T-cell (primary cell): Measurements from ENCODE around the gene DNAI2. TPM values are rescaled to one million over a fixed set of nuclear protein-coding genes. Genes with fewer than 3 reads are reported as not detected.

Experiments
- ATAC-seq, 4 experiments: fragments of 200-7000 bp in 3 of 4; fragments of 150-1000 bp in 1 of 4; cut with Tn5 transposase; replicated peaks in 1 of 4; 1 replicate in 3 of 4; 2 replicates in 1 of 4; pipeline ENCODE4 v1.10.0; 2021; ENCODE audit warnings: moderate library complexity in 3 of 4, mild to moderate bottlenecking in 2 of 4, moderate number of reproducible peaks in 1 of 4
- CTCF ChIA-PET, 2 donors: fragments of 300-600 bp; sonication (Branson Sonifier 250); formaldehyde crosslinking; loops; one replicate each; lab custom pipeline; 2022; ENCODE audit warnings: antibody characterized with exemption in 2 of 2; lab: Charles Lee
- POLR2A ChIA-PET, 2 donors: fragments of 300-600 bp; sonication (Branson Sonifier 250); formaldehyde crosslinking; loops; one replicate each; lab custom pipeline; 2022; ENCODE audit warnings: antibody characterized with exemption in 2 of 2; lab: Charles Lee
- DNase-seq, 35 experiments: peaks; one replicate each; pipeline versions ENCODE4 v3.0.0 to v3.0.0-alpha.2; 2013 to 2023
- H3K27ac ChIP-seq: one replicate; pipeline ENCODE4 v1.5.1; 2013; ENCODE audit warnings: low read length
- H3K27me3 ChIP-seq, 2 experiments: replicated peaks in 1 of 2; 1 replicate in 1 of 2; 2 replicates in 1 of 2; pipeline versions ENCODE4 v1.6.1 to v1.7.0; 2013; ENCODE audit warnings: low read length in 1 of 2, mixed read lengths in 1 of 2; ENCODE audit not compliant: control insufficient read depth in 2 of 2, insufficient read depth in 2 of 2; ENCODE audit errors: extremely low read depth in 1 of 2
- H3K36me3 ChIP-seq, 2 donors: 1 replicate in 1 of 2; 2 replicates in 1 of 2; pipeline versions ENCODE4 v1.6.1 to v1.7.0; 2013; ENCODE audit warnings: low read length in 1 of 2; ENCODE audit not compliant: control insufficient read depth in 2 of 2, insufficient read depth in 1 of 2; ENCODE audit errors: extremely low read depth in 1 of 2
- H3K4me1 ChIP-seq, 2 experiments: 1 replicate in 1 of 2; 2 replicates in 1 of 2; pipeline versions ENCODE4 v1.6.1 to v1.7.0; 2013; ENCODE audit warnings: low read length in 2 of 2, mixed read lengths in 1 of 2; ENCODE audit not compliant: insufficient read depth in 2 of 2, control insufficient read depth in 1 of 2; ENCODE audit errors: extremely low read depth in 1 of 2
- H3K4me3 ChIP-seq, 2 donors: 1 replicate in 1 of 2; 2 replicates in 1 of 2; pipeline versions ENCODE4 v1.5.1 to v1.7.0; 2013; ENCODE audit warnings: mild to moderate bottlenecking in 2 of 2, low read length in 1 of 2, moderate library complexity in 1 of 2; ENCODE audit not compliant: control insufficient read depth in 1 of 2; ENCODE audit errors: extremely low read depth in 1 of 2
- H3K9me3 ChIP-seq: 2 replicates; pipeline ENCODE4 v1.7.0; 2013
- H3K27ac Mint-ChIP-seq, 2 donors: one replicate each; pipeline ENCODE4 v1.8.0; 2020 to 2021; ENCODE audit warnings: mild to moderate bottlenecking in 2 of 2, mixed read lengths in 2 of 2
- H3K27me3 Mint-ChIP-seq, 2 donors: one replicate each; pipeline ENCODE4 v1.8.0; 2021 to 2022; ENCODE audit warnings: mixed read lengths in 2 of 2
- H3K36me3 Mint-ChIP-seq: one replicate; pipeline ENCODE4 v1.8.0; 2021; ENCODE audit warnings: mixed read lengths
- H3K4me1 Mint-ChIP-seq, 3 donors: one replicate each; pipeline ENCODE4 v1.8.0; 2020 to 2022; ENCODE audit warnings: mixed read lengths in 3 of 3, mild to moderate bottlenecking in 1 of 3
- H3K4me3 Mint-ChIP-seq, 3 donors: one replicate each; pipeline ENCODE4 v1.8.0; 2020 to 2022; ENCODE audit warnings: mild to moderate bottlenecking in 3 of 3, mixed read lengths in 3 of 3, moderate library complexity in 3 of 3
- H3K9me3 Mint-ChIP-seq, 3 donors: one replicate each; pipeline ENCODE4 v1.8.0; 2020 to 2022; ENCODE audit warnings: mixed read lengths in 3 of 3
- WGBS: methylation state at CpG from one replicate; pipeline ENCODE4 v1.1.5; 2013; ENCODE audit warnings: missing lambda C conversion rate; ENCODE audit not compliant: insufficient coverage; 5-methylcytosine and 5-hydroxymethylcytosine counted together
- total RNA-seq, 35 experiments: library from RNA in 6 of 35; stranded (reverse) in 6 of 35; fragments of 120-200 nt in 1 of 35; gene quantifications; one replicate each; pipeline versions ENCODE4 v1.2.1 to v1.2.4 and lab custom pipeline; 2013 to 2026

The DNAI2 gene
- total RNA-seq, 5 donors from 2014 or later (not counting 1 experiment from before 2014, with no cell fraction given): 0.80 to 5.3 (median 1.7) TPM

- no peaks in the 10 kb centered on the region for H3K9me3 Mint-ChIP-seq
- H3K27ac Mint-ChIP-seq: no peak overlapping the region
- Histone ChIP-seq H3K36me3 (peaks cover 0 to 7% of the 10 kb centered on the region in 2 donors), H3K27me3 (no peaks in the 10 kb centered on the region), H3K4me3 (no peak overlapping the region), H3K9me3 (no peaks in the 10 kb centered on the region), H3K4me1 (no peaks in the 10 kb centered on the region), H3K27ac (no peak overlapping the region)
- peaks cover 0 to 2% (median 0%) of the 10 kb centered on the region in 3 donors for H3K4me1 Mint-ChIP-seq
- peaks cover 13% of the 10 kb centered on the region for H3K36me3 Mint-ChIP-seq
- WGBS: 97% methylated on average over 6 of the region's 8 CpGs
- H3K4me3 Mint-ChIP-seq: no peak overlapping the region
- H3K27me3 Mint-ChIP-seq: no peaks in the 10 kb centered on the region
- DNase-seq (no peak), ATAC-seq (no peak)
- ChIA-PET CTCF (no interaction called here), POLR2A (no interaction called here)
These were observed 23.0 kb upstream of the DNAI2 start for GRCh38 chr17:74251051-74251450.

- ChIA-PET POLR2A (no interaction called here), CTCF (no interaction called here)
- Histone ChIP-seq H3K27ac (no peak overlapping the region), H3K36me3 (peaks cover 0 to 11% of the 10 kb centered on the region in 2 donors), H3K9me3 (no peaks in the 10 kb centered on the region), H3K4me1 (no peaks in the 10 kb centered on the region), H3K4me3 (no peak overlapping the region), H3K27me3 (no peaks in the 10 kb centered on the region)
- Mint-ChIP-seq H3K4me1 (peaks cover 0 to 2% (median 0%) of the 10 kb centered on the region in 3 donors), H3K36me3 (peaks cover 10% of the 10 kb centered on the region), H3K27ac (no peak overlapping the region), H3K9me3 (no peaks in the 10 kb centered on the region), H3K27me3 (no peaks in the 10 kb centered on the region), H3K4me3 (no peak overlapping the region)
- ATAC-seq: no peak
- no peak for DNase-seq
- over 99% methylated on average over 6 of the region's 6 CpGs for WGBS
These were observed 22.5 kb upstream of the DNAI2 start for GRCh38 chr17:74251569-74251968.

GRCh38 chr17:74252211-74252610, 21.8 kb upstream of the DNAI2 start:
- H3K4me3 Mint-ChIP-seq: no peak overlapping the region
- no peaks in the 10 kb centered on the region for H3K27me3 Mint-ChIP-seq
- no peak overlapping the region for H3K4me3 ChIP-seq
- H3K4me1 Mint-ChIP-seq: peaks cover 0 to 2% (median 0%) of the 10 kb centered on the region in 3 donors
- no peak overlapping the region for H3K27ac Mint-ChIP-seq
- no peaks in the 10 kb centered on the region for H3K9me3 Mint-ChIP-seq
- H3K9me3 ChIP-seq: no peaks in the 10 kb centered on the region
- H3K36me3 ChIP-seq: peaks cover 0 to 11% of the 10 kb centered on the region in 2 donors
- WGBS: 87% methylated on average over 3 of the region's 8 CpGs
- H3K27ac ChIP-seq: no peak overlapping the region
- ChIA-PET CTCF (no interaction called here), POLR2A (no interaction called here)
- ATAC-seq: no peak
- no peaks in the 10 kb centered on the region for H3K27me3 ChIP-seq
- peaks cover 9% of the 10 kb centered on the region for H3K36me3 Mint-ChIP-seq
- H3K4me1 ChIP-seq: no peaks in the 10 kb centered on the region
- no peak for DNase-seq

- ATAC-seq (no peak), DNase-seq (no peak)
- Histone ChIP-seq H3K27me3 (no peaks in the 10 kb centered on the region), H3K4me3 (no peak overlapping the region), H3K4me1 (no peaks in the 10 kb centered on the region), H3K27ac (no peak overlapping the region), H3K9me3 (no peaks in the 10 kb centered on the region), H3K36me3 (peaks cover 0 to 11% of the 10 kb centered on the region in 2 donors)
- ChIA-PET POLR2A (no interaction called here), CTCF (no interaction called here)
- H3K9me3 Mint-ChIP-seq: no peaks in the 10 kb centered on the region
- no peak overlapping the region for H3K27ac Mint-ChIP-seq
- no peaks in the 10 kb centered on the region for H3K27me3 Mint-ChIP-seq
- 85% methylated on average over 10 of the region's 13 CpGs for WGBS
- H3K36me3 Mint-ChIP-seq: peaks cover 9% of the 10 kb centered on the region
- peaks cover 0 to 2% (median 0%) of the 10 kb centered on the region in 3 donors for H3K4me1 Mint-ChIP-seq
- H3K4me3 Mint-ChIP-seq: no peak overlapping the region
These were observed 21.0 kb upstream of the DNAI2 start for GRCh38 chr17:74253036-74253435.

- Histone ChIP-seq H3K9me3 (no peaks in the 10 kb centered on the region), H3K27ac (no peak overlapping the region), H3K4me1 (no peaks in the 10 kb centered on the region), H3K27me3 (no peaks in the 10 kb centered on the region), H3K36me3 (peaks cover 0 to 13% of the 10 kb centered on the region in 2 donors), H3K4me3 (no peak overlapping the region)
- no peaks in the 10 kb centered on the region for H3K4me1 Mint-ChIP-seq
- POLR2A ChIA-PET: no interaction called here
- ATAC-seq (no peak), DNase-seq (no peak)
- no peaks in the 10 kb centered on the region for H3K27me3 Mint-ChIP-seq
- CTCF ChIA-PET: no interaction called here
- no peaks in the 10 kb centered on the region for H3K9me3 Mint-ChIP-seq
- H3K4me3 Mint-ChIP-seq: no peak overlapping the region
- WGBS: 94% methylated on average over 6 of the region's 10 CpGs
- no peak overlapping the region for H3K27ac Mint-ChIP-seq
- peaks cover 12% of the 10 kb centered on the region for H3K36me3 Mint-ChIP-seq
These were observed 16.7 kb upstream of the DNAI2 start for GRCh38 chr17:74257311-74257710.

GRCh38 chr17:74259667-74260524, 14.1 kb upstream of the DNAI2 start:
- DNase-seq (no peak), ATAC-seq (no peak)
- H3K4me3 Mint-ChIP-seq: no peak overlapping the region
- Histone ChIP-seq H3K27me3 (no peaks in the 10 kb centered on the region), H3K36me3 (peaks cover 0 to 8% of the 10 kb centered on the region in 2 donors), H3K9me3 (no peaks in the 10 kb centered on the region), H3K4me3 (no peak overlapping the region), H3K4me1 (no peaks in the 10 kb centered on the region), H3K27ac (no peak overlapping the region)
- no peaks in the 10 kb centered on the region for H3K4me1 Mint-ChIP-seq
- no peaks in the 10 kb centered on the region for H3K9me3 Mint-ChIP-seq
- H3K27me3 Mint-ChIP-seq: no peaks in the 10 kb centered on the region
- WGBS: 80% methylated on average over 15 of the region's 21 CpGs
- POLR2A ChIA-PET: no interaction called here
- peaks cover 3% of the 10 kb centered on the region for H3K36me3 Mint-ChIP-seq
- CTCF ChIA-PET: no interaction called here
- no peak overlapping the region for H3K27ac Mint-ChIP-seq
